Stimulated activated CD8-positive, alpha-beta memory T cell treated with anti-CD3 and anti-CD28 coated beads, Interleukin-4, amount 100 ng/mL, for 1 hour (primary cell): ENCODE measurements around the gene UQCRH.
"Not testable (repeated sequence)": the region's sequence is repeated elsewhere in the genome, so short reads cannot be mapped to it uniquely, and the experiment has no call there.

ENCODE experiments used
- DNase-seq, 2 donors: peaks; one replicate each; pipeline ENCODE4 v3.0.0-alpha.2; 2020; ENCODE audit warnings: low read depth in 2 of 2, low spot score in 1 of 2

Gene UQCRH

DNA sequence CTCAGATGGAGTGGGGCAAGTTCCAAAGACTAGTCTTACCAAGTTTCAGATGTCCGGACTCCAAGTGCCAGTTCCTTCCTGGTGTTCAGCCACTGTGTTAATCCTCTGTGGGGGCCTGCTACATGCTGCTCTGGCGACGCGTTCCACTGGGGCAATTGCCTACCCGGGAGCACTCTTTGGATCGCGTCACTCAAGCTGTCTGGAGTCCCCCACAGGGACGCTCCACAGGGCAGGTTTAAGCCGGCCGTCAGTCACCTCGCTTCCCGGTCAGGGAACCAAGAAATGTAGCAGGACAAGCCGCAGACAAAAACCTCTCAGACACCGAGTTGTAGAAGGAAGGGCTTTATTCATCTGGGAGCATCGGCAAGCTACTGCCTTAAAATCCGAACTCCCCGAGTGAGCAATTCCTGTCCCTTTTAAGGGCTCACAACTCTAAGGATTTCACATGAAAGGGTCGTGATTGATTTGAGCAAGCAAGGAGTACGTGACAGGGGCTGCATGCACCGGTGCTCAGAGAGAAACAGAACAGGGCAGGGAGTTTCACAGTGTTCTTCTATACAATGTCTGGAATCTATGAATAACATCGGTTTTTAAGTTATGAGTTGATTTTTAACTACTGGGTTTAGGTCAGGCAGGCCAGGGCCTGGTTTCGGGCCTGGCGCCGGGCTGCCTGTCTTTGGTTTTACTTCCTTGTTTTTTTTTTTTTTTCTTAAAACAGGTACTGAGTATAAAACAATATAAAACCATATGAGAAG lies 28.5 kb downstream of the UQCRH start:
- DNase-seq = not testable (repeated sequence)

GRCh38 chr1:46333300-46334029 lies 30.0 kb downstream of the UQCRH start:
- DNase-seq = no peak

- DNase-seq = no peak
Measured at GRCh38 chr1:46334030-46334384, 30.5 kb downstream of the UQCRH start.

GRCh38 chr1:46335081-46335480 lies 31.6 kb downstream of the UQCRH start:
- DNase-seq = no peak

GRCh38 chr1:46337409-46337808 lies 33.9 kb downstream of the UQCRH start:
- not testable (repeated sequence) for DNase-seq

GRCh38 chr1:46340404-46341221 lies 37.1 kb downstream of the UQCRH start, which contains the start of gene NSUN4:
TSS of gene NSUN4 (plus strand) at chr1:46340807. CDS start at chr1:46340827, 20 bp downstream.
- peak; percentile 52 to 68 for DNase-seq

DNA sequence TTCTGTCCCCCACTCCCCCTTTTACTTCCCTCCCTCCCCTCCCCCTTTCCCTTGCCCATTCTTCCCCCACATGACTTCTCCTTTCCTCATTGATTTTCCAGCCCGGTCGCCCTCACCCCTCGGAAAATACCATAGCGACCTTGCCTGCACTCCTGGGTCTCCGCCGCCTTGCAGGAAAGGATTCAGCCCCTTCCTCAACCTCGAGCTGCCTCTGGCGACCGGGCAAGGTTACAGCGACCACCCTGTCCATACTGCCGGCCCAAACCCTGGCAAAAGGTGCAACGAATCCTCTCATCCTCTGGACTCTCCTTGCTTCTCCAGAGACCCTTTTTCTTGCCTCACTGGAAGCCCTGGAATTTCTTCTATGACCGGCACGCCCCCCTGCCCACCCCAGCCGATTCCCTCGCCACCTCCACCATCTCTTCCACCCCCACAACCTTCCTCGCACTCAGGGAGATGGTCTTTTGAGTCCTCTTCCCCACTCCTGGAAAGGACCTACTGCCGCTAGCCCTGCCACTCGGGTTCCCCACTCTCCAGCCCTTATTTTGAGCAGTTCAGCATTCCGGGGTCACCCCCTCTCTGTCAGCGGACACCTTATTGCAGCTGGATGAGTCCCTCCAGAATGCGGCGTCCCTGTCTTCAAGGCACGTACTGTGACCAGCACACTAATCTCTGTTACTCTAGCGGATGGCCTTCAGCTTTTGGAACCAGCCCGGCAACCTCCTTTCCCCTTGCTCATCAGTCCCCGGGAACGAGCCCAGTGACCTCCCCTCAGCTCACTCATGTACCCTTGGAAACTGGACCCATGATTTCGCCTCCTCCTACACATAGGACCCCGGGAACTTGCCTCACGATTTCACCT lies 38.0 kb downstream of the UQCRH start:
- no peak for DNase-seq

DNA sequence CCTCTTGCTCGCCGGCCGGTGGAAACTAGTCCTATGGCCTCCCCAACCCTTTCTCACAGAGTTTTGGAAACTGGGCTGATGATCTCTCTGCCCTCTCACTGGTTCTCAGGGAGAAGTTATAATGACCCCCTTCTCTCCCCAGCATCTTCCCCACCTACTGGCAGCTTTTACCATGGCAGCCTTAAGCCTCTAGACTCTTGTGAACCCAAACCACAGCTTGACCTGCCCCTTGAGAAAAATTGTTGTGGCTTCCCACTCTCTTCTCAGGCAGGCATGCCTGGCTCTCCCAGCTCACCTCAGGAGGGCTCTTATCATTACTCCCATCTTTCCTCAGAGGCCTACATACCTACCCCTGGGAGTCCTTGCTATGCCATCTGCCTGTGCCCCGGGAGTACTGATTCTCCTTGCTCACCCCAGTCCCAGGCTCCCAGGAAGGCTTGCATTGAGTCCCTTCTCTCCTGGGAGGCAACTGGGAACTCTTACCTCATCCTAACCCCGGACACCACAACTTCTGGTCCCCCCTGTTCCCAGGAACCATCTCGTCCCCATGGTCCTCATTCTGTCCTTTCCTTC lies 38.7 kb downstream of the UQCRH start:
- DNase-seq = no peak

- no peak for DNase-seq
Measured at GRCh38 chr1:46342677-46343350, 39.3 kb downstream of the UQCRH start.

DNA sequence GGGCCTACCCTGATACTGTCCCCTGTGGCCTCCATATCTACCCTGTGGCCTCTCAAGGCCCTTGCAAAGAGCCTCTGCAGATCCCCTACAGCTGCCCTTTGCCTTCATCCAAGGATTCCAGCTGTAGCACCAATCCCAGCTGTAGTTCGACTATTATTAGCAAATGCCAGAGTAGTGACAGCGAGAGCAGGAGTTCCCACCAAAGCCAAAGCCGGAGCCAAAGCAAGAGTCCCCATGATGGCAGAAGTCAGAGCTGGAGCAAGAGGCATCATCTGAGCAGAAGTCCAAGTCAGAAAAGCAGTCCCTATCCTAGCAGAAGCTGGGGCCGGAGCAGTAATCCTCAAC lies 39.8 kb downstream of the UQCRH start:
- DNase-seq = no peak

- no peak for DNase-seq
Measured at GRCh38 chr1:46343705-46344104, 40.2 kb downstream of the UQCRH start.

DNA sequence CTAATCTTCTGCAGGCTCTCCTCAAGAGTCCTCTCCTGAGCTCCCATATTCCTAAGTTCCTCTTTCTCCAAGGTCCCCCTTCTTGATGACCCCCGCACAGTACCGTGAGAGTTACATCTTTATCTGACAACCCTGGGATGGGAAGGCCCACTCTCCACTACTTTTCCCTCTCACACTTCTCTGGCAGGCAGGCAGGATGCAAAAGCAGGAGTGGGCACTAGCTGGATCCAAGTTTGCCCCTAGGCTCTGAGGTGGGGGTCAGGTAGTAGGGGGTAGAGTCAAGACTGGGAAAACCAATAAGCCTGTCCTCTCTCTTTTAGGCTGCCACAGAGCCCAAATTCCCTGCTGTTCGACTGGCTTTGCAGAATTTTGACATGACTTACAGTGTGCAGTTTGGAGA lies 41.0 kb downstream of the UQCRH start:
- no peak for DNase-seq

DNA sequence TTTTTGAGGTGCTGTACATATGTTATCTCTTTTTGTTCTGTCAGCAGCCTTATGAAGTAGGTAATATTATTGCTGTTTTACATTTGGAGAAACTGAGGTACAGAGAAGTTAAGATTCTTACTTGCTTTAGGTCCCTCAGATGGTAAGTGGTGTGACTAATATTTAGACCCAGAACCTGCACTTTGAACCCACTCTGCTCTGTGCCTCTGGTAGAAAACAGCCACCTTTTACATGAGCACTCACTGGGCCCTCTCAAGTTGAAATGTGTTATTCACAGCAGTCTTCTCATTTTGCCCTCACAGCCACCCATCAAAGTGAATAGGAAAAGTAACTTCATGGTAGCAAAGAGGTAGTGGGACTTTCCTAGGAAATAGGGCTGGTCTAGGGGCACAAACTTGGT lies 41.8 kb downstream of the UQCRH start:
- DNase-seq = no peak

DNA sequence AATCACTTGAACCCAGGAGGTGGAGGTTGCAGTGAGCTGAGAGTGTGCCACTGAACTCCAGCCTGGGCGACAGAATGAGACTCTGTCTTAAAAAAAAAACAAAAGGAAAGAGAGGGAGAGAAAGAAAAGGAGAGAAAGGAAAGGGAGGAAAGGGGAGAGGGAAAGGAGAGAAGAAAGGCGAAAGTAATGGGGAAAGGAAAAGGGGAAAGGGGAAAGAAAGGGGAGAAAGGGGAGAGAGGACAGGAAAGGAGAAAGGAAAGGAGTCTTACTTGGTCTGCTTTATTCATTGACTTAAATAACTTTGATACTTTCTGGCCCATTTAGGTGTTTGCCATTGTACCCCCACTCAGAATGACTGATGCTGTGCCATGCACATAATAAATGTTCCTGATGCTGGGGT lies 48.9 kb downstream of the UQCRH start:
- no peak for DNase-seq

GRCh38 chr1:46355920-46356319 lies 52.4 kb downstream of the UQCRH start:
- not testable (repeated sequence) for DNase-seq

GRCh38 chr1:46362158-46362557 lies 58.7 kb downstream of the UQCRH start:
- DNase-seq = no peak

- DNase-seq = no peak
Measured at GRCh38 chr1:46363121-46363520, 59.6 kb downstream of the UQCRH start.

DNA sequence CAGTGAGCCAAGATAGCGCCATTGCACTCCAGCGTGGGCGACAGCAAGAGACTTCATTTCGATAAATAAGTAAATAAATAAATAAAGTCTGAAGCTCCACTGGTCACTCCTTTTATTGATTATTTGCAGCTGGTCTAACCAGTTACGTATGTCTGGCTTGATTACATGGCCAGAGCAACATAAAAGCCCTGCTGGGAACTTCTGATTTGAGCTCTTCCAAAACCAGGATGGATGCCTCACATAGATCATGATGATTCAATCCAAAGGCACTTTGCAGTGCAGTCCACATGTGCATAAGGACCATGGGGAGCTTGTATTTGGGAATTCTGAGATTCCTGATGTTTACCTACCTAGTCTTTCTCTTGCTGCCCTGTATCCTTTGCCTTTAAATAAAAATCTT lies 61.1 kb downstream of the UQCRH start:
- no peak for DNase-seq

DNA sequence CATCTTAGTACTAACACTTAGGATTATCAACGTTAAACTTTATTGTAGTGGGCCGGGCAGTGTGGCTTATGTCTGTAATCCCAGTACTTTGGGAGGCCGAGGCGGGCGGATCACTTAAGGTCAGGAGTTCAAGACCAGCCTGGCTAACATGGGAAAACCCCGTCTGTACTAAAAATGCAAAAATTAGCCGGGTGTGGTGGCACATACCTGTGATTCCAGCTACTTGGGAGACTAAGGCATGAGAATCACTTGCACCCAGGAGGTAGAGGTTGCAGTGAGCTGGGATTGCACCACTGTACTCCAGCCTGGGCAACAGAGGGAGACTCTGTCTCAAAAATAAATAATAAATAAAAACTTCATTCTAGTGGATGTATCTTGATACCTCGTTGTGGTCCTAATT lies 62.3 kb downstream of the UQCRH start:
- not testable (repeated sequence) for DNase-seq
